ENCODE data around the gene PRRC2B.

PRRC2B gene

DNA sequence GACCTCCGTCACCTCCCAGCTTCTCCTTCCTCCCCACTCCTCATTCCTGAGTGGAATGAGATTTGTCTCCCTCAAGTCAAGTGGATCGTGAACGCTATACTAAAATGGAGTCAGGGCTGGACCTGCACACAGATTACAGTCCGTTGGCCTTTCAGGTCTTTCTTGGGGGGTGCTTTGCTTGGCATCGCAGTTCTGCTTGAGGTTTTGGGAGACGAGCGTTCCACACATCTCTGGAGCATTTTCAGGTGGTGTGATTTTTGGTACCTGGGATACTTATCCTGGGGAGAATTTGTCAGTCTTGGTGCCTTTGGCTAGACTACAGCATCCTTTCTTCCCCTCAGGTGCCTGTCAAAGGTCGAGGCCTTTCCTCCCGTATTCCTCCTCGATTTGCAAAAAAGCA is 85.0 kb downstream of the PRRC2B start:
- Histone ChIP-seq H3K9ac (ENCODE audit: low read length) (no peak overlapping the region), H3K27me3 (ENCODE audit: control insufficient read depth, insufficient read depth, low read length) (no peaks in the 10 kb centered on the region), H3K9me3 (ENCODE audit: control insufficient read depth, low read length) (no peaks in the 10 kb centered on the region), H3K4me1 (ENCODE audit: control insufficient read depth, insufficient read depth, low read length) (no peaks in the 10 kb centered on the region), H3K36me3 (ENCODE audit: control insufficient read depth, insufficient read depth, low read length) (peaks cover 38% of the 10 kb centered on the region), H3K4me3 (ENCODE audit: low read length) (no peak overlapping the region)

DNA sequence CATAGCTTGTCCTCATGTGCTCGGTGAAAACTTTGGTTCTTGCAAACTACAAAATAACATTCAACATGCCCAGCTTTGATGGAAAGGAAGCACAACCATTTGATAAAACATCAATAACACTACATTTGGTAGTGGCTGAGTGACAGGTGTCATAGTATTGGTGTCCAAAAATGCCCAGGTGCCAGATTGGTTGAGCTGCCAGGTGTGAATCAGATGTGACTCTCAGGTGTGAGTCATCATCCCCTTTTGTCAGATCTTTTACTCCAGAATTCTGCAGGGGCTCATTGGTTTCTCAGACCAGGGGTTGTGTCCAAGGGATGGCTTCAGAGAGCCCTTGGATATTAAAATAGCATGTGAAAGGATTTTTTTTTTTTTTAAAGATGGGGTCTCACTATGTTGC is 86.4 kb downstream of the PRRC2B start:
- Histone ChIP-seq H3K27me3 (ENCODE audit: control insufficient read depth, insufficient read depth, low read length) (no peaks in the 10 kb centered on the region), H3K36me3 (ENCODE audit: control insufficient read depth, insufficient read depth, low read length) (peaks cover 34% of the 10 kb centered on the region), H3K4me1 (ENCODE audit: control insufficient read depth, insufficient read depth, low read length) (no peaks in the 10 kb centered on the region), H3K9ac (ENCODE audit: low read length) (no peak overlapping the region), H3K4me3 (ENCODE audit: low read length) (no peak overlapping the region), H3K9me3 (ENCODE audit: control insufficient read depth, low read length) (no peaks in the 10 kb centered on the region)

DNA sequence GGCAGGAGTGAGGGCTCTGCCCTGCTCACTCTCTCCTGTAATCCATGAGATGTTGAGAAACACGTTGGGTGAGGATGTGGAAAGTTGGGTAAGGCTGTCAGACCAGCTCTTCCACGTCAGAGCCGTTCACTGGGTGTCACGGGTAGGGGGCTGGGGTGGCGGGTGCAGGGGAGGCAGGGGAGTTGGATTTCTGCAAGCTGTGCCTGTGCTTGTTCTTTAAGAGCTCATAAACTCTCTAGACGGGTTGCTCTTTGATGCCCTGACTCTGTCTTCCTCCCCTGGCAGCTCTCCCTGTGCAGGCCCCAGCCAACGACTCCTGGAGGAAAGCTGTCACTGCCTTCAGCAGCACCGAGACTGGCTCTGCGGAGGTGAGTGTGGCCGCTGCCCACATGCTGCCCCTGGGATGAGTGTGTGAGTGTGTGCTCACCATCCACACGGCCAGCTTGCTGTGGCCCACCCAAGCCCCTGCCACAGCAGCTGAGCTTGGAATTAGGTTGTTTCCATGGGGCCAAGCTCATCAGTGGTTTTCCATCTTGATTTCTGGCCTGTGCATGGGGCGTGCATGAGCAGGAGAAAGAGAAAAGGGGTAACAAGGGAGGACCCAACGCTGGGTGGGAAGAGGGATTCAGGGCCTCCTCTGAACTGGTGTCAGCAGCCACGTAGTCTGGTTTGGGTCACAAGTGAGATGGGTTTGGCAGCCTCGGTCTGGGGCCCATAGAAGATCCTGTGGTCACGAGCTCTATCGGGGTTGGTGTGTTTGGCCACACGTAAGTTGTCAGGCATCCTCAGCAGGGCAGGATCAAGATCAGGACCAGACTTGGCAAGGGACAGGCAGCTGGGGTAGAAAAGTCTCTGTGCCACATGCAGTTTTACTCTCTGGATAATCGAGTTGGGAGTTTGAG is 87.8 kb downstream of the PRRC2B start:
- Histone ChIP-seq H3K36me3 (ENCODE audit: control insufficient read depth, insufficient read depth, low read length) (peaks cover 34% of the 10 kb centered on the region), H3K9me3 (ENCODE audit: control insufficient read depth, low read length) (no peaks in the 10 kb centered on the region)

DNA sequence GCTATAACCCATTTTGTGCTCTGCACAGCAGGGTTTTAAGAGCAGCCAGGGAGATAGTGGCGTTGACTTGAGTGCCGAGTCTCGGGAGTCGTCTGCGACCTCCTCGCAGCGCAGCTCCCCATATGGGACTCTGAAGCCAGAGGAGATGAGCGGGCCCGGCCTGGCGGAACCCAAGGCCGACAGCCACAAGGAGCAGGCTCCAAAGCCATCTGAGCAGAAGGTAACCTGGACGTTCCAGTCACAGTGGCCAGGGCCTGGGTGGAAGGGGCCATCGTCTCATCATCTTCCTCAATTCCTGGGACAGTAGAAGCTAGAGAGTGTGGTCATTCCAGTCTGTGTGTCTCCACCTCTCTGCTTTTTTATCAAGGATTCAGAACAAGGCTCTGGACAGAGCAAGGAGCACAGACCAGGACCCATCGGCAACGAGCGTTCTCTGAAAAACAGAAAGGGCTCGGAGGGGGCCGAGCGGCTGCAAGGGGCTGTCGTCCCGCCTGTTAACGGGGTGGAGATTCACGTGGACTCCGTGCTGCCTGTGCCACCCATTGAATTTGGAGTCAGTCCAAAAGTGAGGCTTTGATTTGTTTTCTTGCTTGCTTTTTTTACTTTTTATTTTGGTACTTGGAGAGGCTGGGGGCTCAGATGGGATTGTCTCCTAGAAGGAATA is 88.6 kb downstream of the PRRC2B start:
- Histone ChIP-seq H3K9ac (ENCODE audit: low read length) (no peak overlapping the region), H3K27me3 (ENCODE audit: control insufficient read depth, insufficient read depth, low read length) (no peaks in the 10 kb centered on the region), H3K4me1 (ENCODE audit: control insufficient read depth, insufficient read depth, low read length) (no peaks in the 10 kb centered on the region), H3K36me3 (ENCODE audit: control insufficient read depth, insufficient read depth, low read length) (peaks cover 31% of the 10 kb centered on the region), H3K9me3 (ENCODE audit: control insufficient read depth, low read length) (no peaks in the 10 kb centered on the region), H3K4me3 (ENCODE audit: low read length) (no peak overlapping the region)

More for the DNA sequence above, 87.8 kb downstream of the PRRC2B start:
- Histone ChIP-seq H3K27me3 (ENCODE audit: control insufficient read depth, insufficient read depth, low read length) (no peaks in the 10 kb centered on the region), H3K4me1 (ENCODE audit: control insufficient read depth, insufficient read depth, low read length) (no peaks in the 10 kb centered on the region), H3K4me3 (ENCODE audit: low read length) (no peak overlapping the region), H3K9ac (ENCODE audit: low read length) (no peak overlapping the region)

DNA sequence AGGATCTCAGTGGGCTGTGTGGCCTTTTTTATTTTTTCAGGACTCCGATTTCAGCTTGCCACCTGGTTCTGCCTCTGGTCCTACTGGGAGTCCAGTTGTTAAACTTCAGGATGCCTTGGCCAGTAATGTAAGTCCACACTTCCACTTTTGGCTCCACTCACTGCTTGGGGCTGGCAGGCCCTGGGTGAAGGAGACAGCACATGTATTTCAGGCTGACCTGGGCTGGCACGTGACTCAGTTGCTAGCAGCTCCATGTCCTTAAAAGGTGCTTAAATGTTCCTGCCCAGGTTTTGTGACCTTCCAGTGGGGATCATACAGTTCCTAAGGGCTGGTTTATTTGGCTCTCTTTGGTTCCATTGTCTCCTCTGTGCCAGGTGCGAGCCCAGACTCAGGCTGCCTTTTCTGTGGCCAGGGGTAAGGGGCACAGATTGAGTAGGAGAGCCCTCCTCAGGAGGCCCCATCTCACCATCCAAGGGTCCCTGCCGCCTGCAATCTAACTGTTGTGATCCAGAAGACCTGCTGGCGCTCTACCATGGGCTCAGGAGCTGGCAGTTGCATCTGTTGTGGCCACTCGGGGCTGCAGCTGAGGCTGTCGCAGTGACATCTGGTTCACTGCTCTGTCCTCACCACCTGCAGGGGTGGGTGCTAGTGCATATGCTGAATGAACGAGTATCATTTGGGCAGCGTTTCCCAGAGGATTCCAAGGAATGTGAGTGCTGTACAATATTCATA is 89.6 kb downstream of the PRRC2B start:
- Histone ChIP-seq H3K4me3 (ENCODE audit: low read length) (no peak overlapping the region), H3K4me1 (ENCODE audit: control insufficient read depth, insufficient read depth, low read length) (no peaks in the 10 kb centered on the region), H3K9me3 (ENCODE audit: control insufficient read depth, low read length) (no peaks in the 10 kb centered on the region), H3K36me3 (ENCODE audit: control insufficient read depth, insufficient read depth, low read length) (peaks cover 40% of the 10 kb centered on the region), H3K9ac (ENCODE audit: low read length) (no peak overlapping the region), H3K27me3 (ENCODE audit: control insufficient read depth, insufficient read depth, low read length) (no peaks in the 10 kb centered on the region)

DNA sequence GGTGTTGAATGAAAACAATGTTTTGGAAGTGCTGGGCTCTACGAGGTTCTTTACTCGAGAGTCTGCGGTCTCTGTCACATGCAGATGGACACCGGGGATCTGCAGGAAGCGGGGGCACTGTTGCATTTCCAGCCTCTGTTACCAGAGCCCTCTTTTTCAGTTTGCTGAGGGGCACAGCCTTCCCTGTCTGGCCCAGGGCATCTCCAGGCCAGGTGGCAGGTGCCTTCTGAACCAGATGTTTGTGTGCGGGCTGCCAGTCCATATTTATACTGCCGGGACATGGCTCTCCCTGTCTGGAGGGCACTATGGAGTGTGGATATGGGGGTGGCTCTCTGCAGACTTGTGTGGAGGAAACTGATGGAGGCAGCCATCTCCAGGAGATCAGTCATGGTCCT is 90.2 kb downstream of the PRRC2B start:
- Histone ChIP-seq H3K4me3 (ENCODE audit: low read length) (no peak overlapping the region), H3K27me3 (ENCODE audit: control insufficient read depth, insufficient read depth, low read length) (no peaks in the 10 kb centered on the region), H3K4me1 (ENCODE audit: control insufficient read depth, insufficient read depth, low read length) (no peaks in the 10 kb centered on the region), H3K9ac (ENCODE audit: low read length) (no peak overlapping the region), H3K36me3 (ENCODE audit: control insufficient read depth, insufficient read depth, low read length) (peaks cover 39% of the 10 kb centered on the region), H3K9me3 (ENCODE audit: control insufficient read depth, low read length) (no peaks in the 10 kb centered on the region)

DNA sequence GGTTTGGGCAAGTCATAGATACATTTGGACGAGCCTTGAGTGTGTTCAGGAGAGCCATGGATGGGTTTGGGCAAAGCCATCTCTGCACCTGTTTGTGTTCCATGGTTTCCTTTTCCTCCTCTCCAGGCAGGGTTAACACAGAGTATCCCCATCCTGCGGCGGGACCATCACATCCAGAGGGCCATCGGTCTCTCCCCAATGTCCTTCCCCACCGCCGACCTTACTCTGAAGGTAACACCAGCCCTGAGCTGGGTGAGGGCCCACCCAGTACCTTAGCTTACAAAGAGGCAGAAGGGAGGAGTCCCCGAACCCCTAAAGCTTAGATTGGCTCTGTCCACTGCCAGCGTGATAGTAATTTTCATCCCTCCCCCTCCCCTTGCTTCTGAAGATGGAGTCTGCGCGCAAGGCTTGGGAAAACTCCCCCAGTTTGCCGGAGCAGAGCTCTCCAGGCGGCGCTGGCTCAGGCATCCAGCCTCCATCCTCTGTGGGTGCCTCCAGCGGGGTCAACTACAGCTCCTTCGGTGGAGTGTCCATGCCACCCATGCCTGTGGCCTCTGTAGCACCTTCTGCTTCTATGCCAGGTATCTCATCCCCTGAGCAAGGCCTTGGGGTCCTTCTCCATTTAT is 90.8 kb downstream of the PRRC2B start:
- Histone ChIP-seq H3K4me3 (ENCODE audit: low read length) (no peak overlapping the region), H3K9ac (ENCODE audit: low read length) (no peak overlapping the region), H3K4me1 (ENCODE audit: control insufficient read depth, insufficient read depth, low read length) (no peaks in the 10 kb centered on the region), H3K36me3 (ENCODE audit: control insufficient read depth, insufficient read depth, low read length) (peaks cover 38% of the 10 kb centered on the region), H3K27me3 (ENCODE audit: control insufficient read depth, insufficient read depth, low read length) (no peaks in the 10 kb centered on the region), H3K9me3 (ENCODE audit: control insufficient read depth, low read length) (no peaks in the 10 kb centered on the region)

DNA sequence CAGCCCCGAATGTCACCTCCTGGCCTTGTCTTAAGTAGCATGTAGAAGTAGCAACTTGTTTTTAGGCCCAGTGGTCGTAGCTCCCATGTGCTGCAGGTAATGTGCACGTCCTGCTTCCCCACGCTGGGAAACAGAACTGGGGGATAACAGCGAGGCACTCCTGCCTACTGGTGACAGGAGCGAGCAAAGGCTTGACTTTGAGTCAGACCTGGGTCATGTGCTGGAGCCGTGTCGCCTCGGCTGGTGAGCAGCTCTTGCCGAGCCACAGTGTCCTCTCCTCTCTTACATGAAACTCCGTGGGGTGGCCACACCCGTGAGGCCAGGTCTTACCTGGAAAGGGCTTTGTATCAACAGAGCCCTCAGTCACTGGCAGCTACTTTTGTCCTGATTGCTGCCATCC is 91.3 kb downstream of the PRRC2B start:
- Histone ChIP-seq H3K36me3 (ENCODE audit: control insufficient read depth, insufficient read depth, low read length) (peaks cover 43% of the 10 kb centered on the region), H3K4me1 (ENCODE audit: control insufficient read depth, insufficient read depth, low read length) (no peaks in the 10 kb centered on the region), H3K4me3 (ENCODE audit: low read length) (no peak overlapping the region), H3K9ac (ENCODE audit: low read length) (no peak overlapping the region), H3K27me3 (ENCODE audit: control insufficient read depth, insufficient read depth, low read length) (no peaks in the 10 kb centered on the region), H3K9me3 (ENCODE audit: control insufficient read depth, low read length) (no peaks in the 10 kb centered on the region)

DNA sequence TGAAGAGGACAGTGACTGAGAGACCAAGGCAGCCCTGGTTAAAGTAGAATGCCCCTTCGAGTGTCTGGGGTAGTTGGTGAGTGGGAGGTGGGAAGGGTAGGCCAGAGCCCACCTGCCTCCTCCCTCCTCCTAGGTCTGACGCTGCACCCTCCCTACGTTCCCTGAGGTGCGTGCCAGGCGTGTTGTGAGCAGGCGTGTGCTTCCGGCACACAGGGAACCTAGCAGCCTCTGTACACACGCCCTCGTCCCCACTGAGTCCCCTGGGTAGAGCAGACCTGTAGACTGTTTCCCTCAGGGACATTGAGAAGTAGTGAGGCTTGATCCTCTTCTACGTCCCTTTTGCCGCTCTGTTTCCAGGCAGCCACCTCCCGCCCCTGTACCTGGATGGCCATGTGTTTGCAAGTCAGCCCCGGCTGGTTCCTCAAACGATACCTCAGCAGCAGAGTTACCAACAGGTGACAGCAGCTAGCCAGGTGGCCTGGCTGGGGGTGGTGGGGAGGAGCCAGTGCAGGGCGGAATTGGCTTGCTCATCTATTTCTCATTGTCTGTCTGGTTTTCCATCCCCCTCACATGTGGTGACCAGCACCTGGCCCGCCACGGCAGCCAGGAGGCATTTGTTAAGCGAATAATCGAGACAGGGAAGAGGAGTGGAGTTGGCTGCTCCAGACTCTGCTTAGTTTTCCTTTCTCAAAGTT is 92.0 kb downstream of the PRRC2B start:
- H3K9me3 ChIP-seq (ENCODE audit: control insufficient read depth, low read length) = no peaks in the 10 kb centered on the region
- H3K4me1 ChIP-seq (ENCODE audit: control insufficient read depth, insufficient read depth, low read length) = no peaks in the 10 kb centered on the region
- H3K27me3 ChIP-seq (ENCODE audit: control insufficient read depth, insufficient read depth, low read length) = no peaks in the 10 kb centered on the region
- no peak overlapping the region for H3K4me3 ChIP-seq (ENCODE audit: low read length)
- no peak overlapping the region for H3K9ac ChIP-seq (ENCODE audit: low read length)
- peaks cover 50% of the 10 kb centered on the region for H3K36me3 ChIP-seq (ENCODE audit: control insufficient read depth, insufficient read depth, low read length)

DNA sequence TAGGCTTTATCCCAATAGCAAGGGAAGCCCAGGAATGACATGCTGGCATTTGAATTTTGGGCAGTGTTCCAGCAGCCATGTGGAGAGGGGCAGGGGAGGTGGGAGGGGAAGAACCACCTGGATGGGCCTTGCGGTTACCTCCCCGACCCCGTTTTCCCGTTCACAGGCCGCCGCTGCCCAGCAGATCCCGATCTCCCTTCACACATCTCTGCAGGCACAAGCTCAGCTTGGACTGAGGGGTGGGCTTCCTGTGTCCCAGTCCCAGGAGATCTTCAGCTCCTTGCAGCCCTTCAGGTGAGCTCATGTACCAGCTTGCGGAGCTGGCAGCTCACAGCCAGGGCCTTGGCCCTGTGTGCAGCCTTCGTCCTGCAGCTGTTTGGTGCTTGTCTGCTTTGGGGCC is 93.1 kb downstream of the PRRC2B start:
- Histone ChIP-seq H3K27me3 (ENCODE audit: control insufficient read depth, insufficient read depth, low read length) (no peaks in the 10 kb centered on the region), H3K4me1 (ENCODE audit: control insufficient read depth, insufficient read depth, low read length) (no peaks in the 10 kb centered on the region), H3K36me3 (ENCODE audit: control insufficient read depth, insufficient read depth, low read length) (peaks cover 54% of the 10 kb centered on the region), H3K9me3 (ENCODE audit: control insufficient read depth, low read length) (no peaks in the 10 kb centered on the region), H3K9ac (ENCODE audit: low read length) (no peak overlapping the region), H3K4me3 (ENCODE audit: low read length) (no peak overlapping the region)

DNA sequence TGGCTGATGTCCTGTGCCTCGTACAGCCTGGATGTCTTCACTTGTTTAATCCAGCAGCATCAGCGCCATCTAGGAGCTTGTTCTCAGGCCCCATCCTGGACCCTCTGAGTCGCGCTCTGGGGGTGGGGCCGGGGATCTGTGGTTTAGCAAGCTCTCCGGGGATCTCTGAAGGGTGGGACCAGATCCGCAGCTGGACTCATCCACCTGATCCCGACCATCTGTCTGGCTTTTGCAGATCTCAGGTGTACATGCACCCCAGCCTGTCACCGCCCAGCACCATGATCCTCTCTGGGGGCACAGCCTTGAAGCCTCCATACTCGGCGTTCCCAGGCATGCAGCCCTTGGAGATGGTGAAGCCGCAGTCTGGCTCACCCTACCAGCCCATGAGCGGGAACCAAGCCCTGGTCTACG is 93.7 kb downstream of the PRRC2B start:
- Histone ChIP-seq H3K4me3 (ENCODE audit: low read length) (no peak overlapping the region), H3K9me3 (ENCODE audit: control insufficient read depth, low read length) (no peaks in the 10 kb centered on the region), H3K36me3 (ENCODE audit: control insufficient read depth, insufficient read depth, low read length) (peaks cover 53% of the 10 kb centered on the region), H3K9ac (ENCODE audit: low read length) (no peak overlapping the region), H3K4me1 (ENCODE audit: control insufficient read depth, insufficient read depth, low read length) (no peaks in the 10 kb centered on the region), H3K27me3 (ENCODE audit: control insufficient read depth, insufficient read depth, low read length) (no peaks in the 10 kb centered on the region)

Measured in mucosa of stomach (tissue), 1 donor.